Vagina (tissue), 2 donors: ENCODE data around the gene CTSA. TPM values are rescaled to one million over a fixed set of nuclear protein-coding genes. Genes with fewer than 3 reads are reported as not detected.

Experiments
- DNase-seq, 2 donors: peaks; one replicate each; pipeline ENCODE4 v3.0.0-alpha.2; 2017; ENCODE audit errors: extremely low spot score in 2 of 2
- H3K27ac ChIP-seq: fragments of 200-600 bp; sonication (generic); one replicate; pipeline ENCODE4 v1.5.1; 2019
- H3K27me3 ChIP-seq: fragments of 200-600 bp; sonication (generic); one replicate; pipeline ENCODE4 v1.5.1; 2019
- H3K36me3 ChIP-seq, 2 donors: fragments of 200-600 bp; sonication (generic); one replicate each; pipeline ENCODE4 v1.5.1; 2017 to 2019
- H3K4me1 ChIP-seq: fragments of 200-600 bp; sonication (generic); one replicate; pipeline ENCODE4 v1.5.1; 2019
- H3K4me3 ChIP-seq, 2 donors: fragments of 200-600 bp; sonication (generic); 1 replicate in 1 of 2; 2 replicates in 1 of 2; pipeline ENCODE4 v1.5.1; 2016 to 2019
- H3K9me3 ChIP-seq: fragments of 200-600 bp; sonication (generic); one replicate; pipeline ENCODE4 v1.5.1; 2019
- POLR2A ChIP-seq, 2 donors: fragments of 450-650 bp; IDR thresholded peaks; one replicate each; pipeline ENCODE4 v1.6.1; 2017; ENCODE audit warnings: antibody characterized with exemption in 2 of 2, mild to moderate bottlenecking in 2 of 2, moderate library complexity in 2 of 2
- POLR2AphosphoS5 ChIP-seq, 2 donors: sonication (generic); formaldehyde crosslinking; IDR thresholded peaks; one replicate each; pipeline ENCODE4 v1.9.0; 2017; ENCODE audit warnings: antibody characterized with exemption in 2 of 2, mild to moderate bottlenecking in 2 of 2, low read depth in 1 of 2; ENCODE audit not compliant: insufficient read depth in 1 of 2
- intact Hi-C: fragments of 100-400 bp; cut with DNase I; formaldehyde crosslinking; loops from one replicate; pipeline ENCODE4 v1.15.1; 2023
- total RNA-seq: library from RNA; depleted of rRNA; stranded (reverse); fragments of >200 nt; gene quantifications from one replicate; pipeline ENCODE4 v1.2.3, GENCODE V29; 2016
- TF ChIP-seq, protein P1 (sequence below), 3 experiments: fragments of 450-650 bp in 2 of 3; fragments of 200-600 bp in 1 of 3; sonication (generic) in 1 of 3; IDR thresholded peaks; one replicate each; pipeline ENCODE4 v1.5.1; 2017 to 2019; ENCODE audit warnings: antibody characterized with exemption in 3 of 3, mild to moderate bottlenecking in 2 of 3, moderate library complexity in 2 of 3

CTSA gene
- total RNA-seq, 1 donor from 2014 or later, result 114 TPM

DNA sequence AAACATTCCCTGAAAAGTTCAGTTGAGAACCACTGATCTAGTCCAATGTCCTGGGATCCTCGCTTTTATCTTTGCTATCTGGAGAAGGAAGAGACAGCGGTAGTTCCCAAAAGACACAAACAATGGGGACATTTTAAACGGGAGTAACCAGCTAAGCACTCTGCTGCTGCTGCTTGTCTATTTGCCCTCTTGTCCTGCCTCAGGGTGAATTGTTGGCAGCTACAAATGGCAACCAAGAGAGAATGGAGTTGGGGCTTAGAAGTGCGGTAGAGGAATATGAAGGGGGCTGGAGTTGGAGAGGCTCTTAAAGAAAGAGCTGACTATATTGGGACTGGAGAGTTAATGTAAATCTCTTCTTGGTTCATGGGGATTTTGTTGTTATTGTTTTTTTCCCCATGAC lies 16.6 kb upstream of the CTSA start:
- intact Hi-C loops, result no loop called here
- no peak for DNase-seq

DNA sequence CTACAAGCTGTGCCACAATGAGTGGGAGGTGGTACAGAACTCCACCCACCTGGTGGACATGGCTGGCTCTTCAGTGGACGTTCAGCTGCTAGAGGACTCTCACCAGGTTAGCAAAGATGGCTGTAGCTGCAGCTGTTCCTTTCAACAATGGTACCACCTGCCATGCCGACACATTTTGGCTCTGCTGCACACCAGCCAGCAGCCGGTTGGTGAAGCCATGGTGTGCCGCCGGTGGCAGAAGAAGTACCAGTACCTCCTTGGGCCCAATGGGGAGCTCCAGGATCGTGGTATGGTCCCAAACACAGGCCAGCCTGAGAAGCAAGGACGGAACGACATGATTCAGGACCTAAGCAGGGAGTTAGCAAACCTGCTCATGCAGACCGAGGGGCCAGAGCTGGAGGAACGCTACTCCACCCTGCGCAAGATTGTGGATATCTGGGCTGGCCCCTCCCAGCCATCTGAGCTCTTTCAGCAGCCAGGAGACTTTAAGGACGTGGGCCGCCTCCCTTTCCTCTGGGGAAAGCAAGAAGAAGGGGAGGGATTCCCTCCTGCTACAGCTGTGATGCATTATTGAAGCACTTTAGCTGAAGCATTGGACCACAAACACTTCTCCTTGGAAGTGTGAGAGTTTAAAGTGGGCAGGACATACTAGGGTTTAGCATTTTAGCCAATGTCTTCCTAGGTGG lies 12.9 kb upstream of the CTSA start:
- Histone ChIP-seq H3K27ac (no peak overlapping the region), H3K4me3 (no peak overlapping the region), H3K4me1 (peaks cover 17% of the 10 kb centered on the region), H3K36me3 (peaks cover 0 to 27% of the 10 kb centered on the region in 2 donors), H3K9me3 (no peaks in the 10 kb centered on the region), H3K27me3 (no peaks in the 10 kb centered on the region)
- intact Hi-C loops, result no loop called here
- no peak for DNase-seq
- TF ChIP-seq, protein P1, sequence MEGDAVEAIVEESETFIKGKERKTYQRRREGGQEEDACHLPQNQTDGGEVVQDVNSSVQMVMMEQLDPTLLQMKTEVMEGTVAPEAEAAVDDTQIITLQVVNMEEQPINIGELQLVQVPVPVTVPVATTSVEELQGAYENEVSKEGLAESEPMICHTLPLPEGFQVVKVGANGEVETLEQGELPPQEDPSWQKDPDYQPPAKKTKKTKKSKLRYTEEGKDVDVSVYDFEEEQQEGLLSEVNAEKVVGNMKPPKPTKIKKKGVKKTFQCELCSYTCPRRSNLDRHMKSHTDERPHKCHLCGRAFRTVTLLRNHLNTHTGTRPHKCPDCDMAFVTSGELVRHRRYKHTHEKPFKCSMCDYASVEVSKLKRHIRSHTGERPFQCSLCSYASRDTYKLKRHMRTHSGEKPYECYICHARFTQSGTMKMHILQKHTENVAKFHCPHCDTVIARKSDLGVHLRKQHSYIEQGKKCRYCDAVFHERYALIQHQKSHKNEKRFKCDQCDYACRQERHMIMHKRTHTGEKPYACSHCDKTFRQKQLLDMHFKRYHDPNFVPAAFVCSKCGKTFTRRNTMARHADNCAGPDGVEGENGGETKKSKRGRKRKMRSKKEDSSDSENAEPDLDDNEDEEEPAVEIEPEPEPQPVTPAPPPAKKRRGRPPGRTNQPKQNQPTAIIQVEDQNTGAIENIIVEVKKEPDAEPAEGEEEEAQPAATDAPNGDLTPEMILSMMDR (IDR thresholded peaks at IDR 0.05), result no peak
- TF ChIP-seq POLR2A (IDR thresholded peaks at IDR 0.05) (no peak), POLR2AphosphoS5 (IDR thresholded peaks at IDR 0.05; ENCODE audit: insufficient read depth in 1 of 2, low read depth in 1 of 2) (no peak)

More for the DNA sequence above, 16.6 kb upstream of the CTSA start:
- H3K4me1 ChIP-seq, result no peaks in the 10 kb centered on the region
- no peak overlapping the region for H3K27ac ChIP-seq
- TF ChIP-seq POLR2A (IDR thresholded peaks at IDR 0.05) (no peak), POLR2AphosphoS5 (IDR thresholded peaks at IDR 0.05; ENCODE audit: insufficient read depth in 1 of 2, low read depth in 1 of 2) (no peak)
- TF ChIP-seq, protein P1 (IDR thresholded peaks at IDR 0.05), result no peak
- H3K27me3 ChIP-seq, result no peaks in the 10 kb centered on the region
- H3K9me3 ChIP-seq, result no peaks in the 10 kb centered on the region
- no peak overlapping the region for H3K4me3 ChIP-seq
- H3K36me3 ChIP-seq, result peaks cover 0 to 19% of the 10 kb centered on the region in 2 donors

DNA sequence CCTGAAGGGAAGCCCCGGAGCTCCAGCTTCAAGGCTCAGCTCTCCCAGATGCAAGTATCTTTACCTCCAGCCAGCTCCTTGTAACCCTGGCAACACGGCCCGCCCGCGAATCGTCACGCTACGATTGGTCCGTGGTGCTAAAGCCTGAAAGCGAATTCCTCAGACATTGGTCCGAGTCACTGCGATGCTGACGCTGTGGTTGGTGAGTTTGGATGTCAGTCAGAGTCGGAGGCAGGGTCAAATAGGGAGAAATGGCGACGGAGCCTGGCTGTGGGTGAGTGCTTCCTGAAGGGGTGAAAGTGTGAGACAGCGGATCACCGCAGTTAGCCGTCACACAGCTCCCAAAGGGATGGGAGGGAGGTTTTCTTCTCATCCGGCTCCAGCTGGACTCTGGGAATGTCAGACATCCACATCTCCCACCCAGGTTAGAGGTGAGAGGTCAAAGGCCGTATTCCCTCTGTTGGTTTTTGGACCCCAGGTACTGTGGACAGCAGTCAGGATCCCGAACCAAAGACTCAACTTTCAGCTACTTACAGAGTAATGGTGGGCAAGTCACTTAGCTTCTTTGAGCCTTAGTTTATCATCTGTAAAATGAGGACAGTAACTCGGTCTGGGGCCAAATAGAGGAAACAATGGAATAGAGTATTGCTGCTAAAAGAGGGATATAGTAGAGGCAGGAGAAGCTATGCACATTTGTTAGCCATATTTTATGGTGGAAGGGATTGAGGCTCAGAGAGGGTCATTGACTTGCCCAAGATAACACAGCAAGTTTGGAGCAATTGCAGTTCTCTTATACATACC lies 9.9 kb upstream of the CTSA start, which contains the start of gene ZSWIM1:
TSS of gene ZSWIM1 (plus strand) at position 240 of the 801 bp plus-strand sequence. CDS start 1,366 bp downstream, outside the sequence.
- Histone ChIP-seq H3K27ac (peak within 1 kb of the TSS; percentile 82), H3K9me3 (no peaks in the 10 kb centered on the region), H3K27me3 (no peaks in the 10 kb centered on the region), H3K4me1 (peaks cover 29% of the 10 kb centered on the region), H3K36me3 (peaks cover 0 to 39% of the 10 kb centered on the region in 2 donors), H3K4me3 (peak within 1 kb of the TSS; percentile 60 to 80)
- peak in 1 of 2 donors; percentile 100 for DNase-seq
- peak in 1 of 2 donors; percentile 50 for TF ChIP-seq POLR2A (IDR thresholded peaks at IDR 0.05)
- TF ChIP-seq POLR2AphosphoS5 (IDR thresholded peaks at IDR 0.05; ENCODE audit: insufficient read depth in 1 of 2, low read depth in 1 of 2), result peak; percentile 88 to 92
- TF ChIP-seq, protein P1 (IDR thresholded peaks at IDR 0.05), result no peak
- intact Hi-C loops, result loop anchor here (10.0 kb wide), 1 partner anchor 66 kb away; the partner anchor contains the start of gene UBE2C

DNA sequence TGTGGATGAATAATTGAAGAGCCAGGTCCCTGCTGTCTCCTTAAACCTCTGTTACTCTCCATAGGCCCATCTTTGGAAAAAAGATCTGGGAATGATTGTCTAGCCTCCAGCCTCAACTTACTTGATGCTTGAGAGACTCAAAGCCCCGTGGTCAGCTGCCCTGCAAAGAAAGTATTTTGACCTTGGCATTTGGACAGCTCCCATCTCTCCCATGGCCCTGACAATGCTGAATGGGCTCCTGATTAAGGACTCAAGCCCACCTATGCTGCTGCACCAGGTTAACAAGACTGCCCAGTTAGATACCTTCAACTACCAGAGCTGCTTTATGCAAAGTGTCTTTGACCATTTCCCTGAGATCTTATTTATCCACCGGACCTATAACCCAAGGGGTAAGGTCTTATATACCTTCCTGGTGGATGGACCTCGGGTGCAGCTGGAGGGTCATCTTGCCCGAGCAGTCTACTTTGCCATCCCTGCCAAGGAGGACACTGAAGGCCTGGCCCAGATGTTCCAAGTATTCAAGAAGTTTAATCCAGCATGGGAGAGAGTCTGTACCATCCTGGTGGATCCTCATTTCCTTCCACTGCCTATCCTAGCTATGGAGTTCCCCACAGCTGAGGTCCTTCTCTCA lies 8.6 kb upstream of the CTSA start:
- no peak overlapping the region for H3K4me3 ChIP-seq
- H3K9me3 ChIP-seq, result no peaks in the 10 kb centered on the region
- peaks cover 0 to 29% of the 10 kb centered on the region in 2 donors for H3K36me3 ChIP-seq
- H3K27me3 ChIP-seq, result no peaks in the 10 kb centered on the region
- no peak overlapping the region for H3K27ac ChIP-seq
- intact Hi-C loops, result loop anchor here (10.0 kb wide), 1 partner anchor 68 kb away; the partner anchor contains the start of gene UBE2C
- TF ChIP-seq, protein P1 (IDR thresholded peaks at IDR 0.05), result no peak
- TF ChIP-seq POLR2AphosphoS5 (IDR thresholded peaks at IDR 0.05; ENCODE audit: insufficient read depth in 1 of 2, low read depth in 1 of 2), result no peak
- no peak for TF ChIP-seq POLR2A (IDR thresholded peaks at IDR 0.05)
- DNase-seq, result no peak
- peaks cover 29% of the 10 kb centered on the region for H3K4me1 ChIP-seq
